Measurements from ENCODE around the gene C1orf74.

Gene C1orf74

GRCh38 chr1:209738270-209738669 is 46.1 kb downstream of the C1orf74 start:
- no peak for DNase-seq (ENCODE audit: low read depth)
- TF ChIP-seq MAX (IDR thresholded peaks at IDR 0.05; ENCODE audit: low read depth, low read length) (no peak), POLR2A (IDR thresholded peaks at IDR 0.05; ENCODE audit: extremely low read depth, insufficient read length) (no peak), MYC (IDR thresholded peaks at IDR 0.05; ENCODE audit: low read depth, low read length) (no peak), CTCF (IDR thresholded peaks at IDR 0.05; ENCODE audit: low read depth, low read length) (no peak)
- H3K4me3 ChIP-seq (ENCODE audit: low read depth, low read length): no peak overlapping the region

GRCh38 chr1:209737118-209737505 is 47.2 kb downstream of the C1orf74 start:
- TF ChIP-seq MYC (IDR thresholded peaks at IDR 0.05; ENCODE audit: low read depth, low read length) (no peak), POLR2A (IDR thresholded peaks at IDR 0.05; ENCODE audit: extremely low read depth, insufficient read length) (no peak), MAX (IDR thresholded peaks at IDR 0.05; ENCODE audit: low read depth, low read length) (no peak), CTCF (IDR thresholded peaks at IDR 0.05; ENCODE audit: low read depth, low read length) (no peak)
- no peak overlapping the region for H3K4me3 ChIP-seq (ENCODE audit: low read depth, low read length)
- DNase-seq (ENCODE audit: low read depth): no peak

GRCh38 chr1:209736490-209737117 is 47.8 kb downstream of the C1orf74 start:
- DNase-seq (ENCODE audit: low read depth): no peak
- TF ChIP-seq POLR2A (IDR thresholded peaks at IDR 0.05; ENCODE audit: extremely low read depth, insufficient read length) (no peak), CTCF (IDR thresholded peaks at IDR 0.05; ENCODE audit: low read depth, low read length) (no peak), MAX (IDR thresholded peaks at IDR 0.05; ENCODE audit: low read depth, low read length) (no peak), MYC (IDR thresholded peaks at IDR 0.05; ENCODE audit: low read depth, low read length) (no peak)
- no peak overlapping the region for H3K4me3 ChIP-seq (ENCODE audit: low read depth, low read length)

GRCh38 chr1:209733409-209734192 is 50.8 kb downstream of the C1orf74 start:
- TF ChIP-seq MAX (IDR thresholded peaks at IDR 0.05; ENCODE audit: low read depth, low read length) (no peak), POLR2A (IDR thresholded peaks at IDR 0.05; ENCODE audit: extremely low read depth, insufficient read length) (no peak), CTCF (IDR thresholded peaks at IDR 0.05; ENCODE audit: low read depth, low read length) (no peak), MYC (IDR thresholded peaks at IDR 0.05; ENCODE audit: low read depth, low read length) (no peak)
- H3K4me3 ChIP-seq (ENCODE audit: low read depth, low read length): no peak overlapping the region
- DNase-seq (ENCODE audit: low read depth): no peak

GRCh38 chr1:209732725-209733124 is 51.6 kb downstream of the C1orf74 start:
- no peak overlapping the region for H3K4me3 ChIP-seq (ENCODE audit: low read depth, low read length)
- no peak for DNase-seq (ENCODE audit: low read depth)
- TF ChIP-seq MYC (IDR thresholded peaks at IDR 0.05; ENCODE audit: low read depth, low read length): no peak
- no peak for TF ChIP-seq CTCF (IDR thresholded peaks at IDR 0.05; ENCODE audit: low read depth, low read length)
- TF ChIP-seq MAX (IDR thresholded peaks at IDR 0.05; ENCODE audit: low read depth, low read length): no peak
- TF ChIP-seq POLR2A (IDR thresholded peaks at IDR 0.05; ENCODE audit: extremely low read depth, insufficient read length): no peak
